H1 (cell line): Measurements from ENCODE around the gene NAMPT. TPM values are rescaled to one million over a fixed set of nuclear protein-coding genes. Genes with fewer than 3 reads are reported as not detected.

Source experiments
- CTCF ChIA-PET: fragments of 300-600 bp; sonication (Branson Sonifier 250); formaldehyde crosslinking; loops from one replicate; lab custom pipeline; 2021; ENCODE audit not compliant: partially characterized antibody; lab: Charles Lee
- POLR2A ChIA-PET: fragments of 300-600 bp; sonication (Branson Sonifier 250); formaldehyde crosslinking; loops from one replicate; lab custom pipeline; 2021; ENCODE audit warnings: inconsistent platforms; ENCODE audit not compliant: partially characterized antibody; lab: Charles Lee
- DNase-seq, 2 experiments: peaks; one replicate each; pipeline versions ENCODE4 v3.0.0 to v3.0.0-alpha.2; 2010 to 2022; ENCODE audit warnings: low spot score in 2 of 2, low read depth in 1 of 2, mixed read lengths in 1 of 2
- FAIRE-seq: peaks from 2 replicates; lab custom pipeline; 2011; peaks lifted over from hg19 to GRCh38; lab: Jason Lieb, UNC
- H2AFZ ChIP-seq: 2 replicates; pipeline ENCODE4 v1.8.1; 2012; ENCODE audit warnings: low read length, inconsistent platforms
- H2AK5ac ChIP-seq: 2 replicates; pipeline ENCODE4 v1.6.1; 2013; ENCODE audit warnings: low read depth, low read length
- H2BK120ac ChIP-seq: replicated peaks from 2 replicates; pipeline ENCODE3; 2013; ENCODE audit warnings: low read depth, low read length, inconsistent platforms
- H2BK12ac ChIP-seq: 2 replicates; pipeline ENCODE4 v1.6.1; 2013; ENCODE audit warnings: low read depth, low read length
- H2BK15ac ChIP-seq: 2 replicates; pipeline ENCODE4 v1.6.1; 2013; ENCODE audit warnings: low read length
- H2BK20ac ChIP-seq: 2 replicates; pipeline ENCODE4 v1.6.1; 2013; ENCODE audit warnings: low read length
- H2BK5ac ChIP-seq: 2 replicates; pipeline ENCODE4 v1.6.1; 2013; ENCODE audit warnings: low read depth, low read length
- H3K14ac ChIP-seq: 2 replicates; pipeline ENCODE4 v1.6.1; 2013; ENCODE audit warnings: inconsistent platforms; ENCODE audit not compliant: insufficient read length
- H3K18ac ChIP-seq: 2 replicates; pipeline ENCODE4 v1.6.1; 2013; ENCODE audit warnings: low read length; ENCODE audit errors: extremely low read depth
- H3K23ac ChIP-seq: 2 replicates; pipeline ENCODE4 v1.6.1; 2013; ENCODE audit warnings: inconsistent platforms; ENCODE audit not compliant: insufficient read length
- H3K23me2 ChIP-seq: 2 replicates; pipeline ENCODE4 v1.6.1; 2013; ENCODE audit warnings: low read depth, low read length
- H3K27ac ChIP-seq: 2 replicates; pipeline ENCODE4 v1.6.1; 2011; ENCODE audit warnings: low read depth, low read length, inconsistent platforms
- H3K27me3 ChIP-seq, 4 experiments: replicated peaks in 1 of 4; 1 replicate in 1 of 4; 2 replicates in 3 of 4; pipeline versions ENCODE4 v1.6.1 to v1.8.1; 2011 to 2013; ENCODE audit warnings: low read length in 3 of 4, mild to moderate bottlenecking in 3 of 4, inconsistent platforms in 2 of 4, mixed read lengths in 2 of 4, moderate library complexity in 1 of 4; ENCODE audit not compliant: control insufficient read depth in 3 of 4, insufficient read depth in 3 of 4; ENCODE audit errors: extremely low read depth in 1 of 4
- H3K36me3 ChIP-seq, 4 experiments: 2 replicates each; pipeline versions ENCODE4 v1.6.1 to v1.8.1; 2011 to 2013; ENCODE audit warnings: mild to moderate bottlenecking in 4 of 4, low read length in 3 of 4, moderate library complexity in 2 of 4, control low read depth in 1 of 4, inconsistent platforms in 1 of 4; ENCODE audit not compliant: insufficient read depth in 4 of 4, control insufficient read depth in 2 of 4
- H3K4ac ChIP-seq: replicated peaks from 2 replicates; pipeline ENCODE3; 2013; ENCODE audit warnings: low read length, low read depth, mixed read lengths, inconsistent platforms; ENCODE audit not compliant: insufficient read length
- H3K4me1 ChIP-seq, 4 experiments: replicated peaks in 1 of 4; 1 replicate in 1 of 4; 2 replicates in 3 of 4; pipeline versions ENCODE4 v1.6.1 to v1.8.1; 2011 to 2013; ENCODE audit warnings: low read length in 3 of 4, inconsistent platforms in 2 of 4, mixed read lengths in 1 of 4; ENCODE audit not compliant: insufficient read depth in 4 of 4, control insufficient read depth in 3 of 4
- H3K4me2 ChIP-seq, 2 experiments: 2 replicates each; pipeline versions ENCODE4 v1.6.1 to v1.8.1; 2011 to 2013; ENCODE audit warnings: low read depth in 2 of 2, low read length in 2 of 2, control low read depth in 1 of 2, inconsistent platforms in 1 of 2, mild to moderate bottlenecking in 1 of 2; ENCODE audit not compliant: insufficient read depth in 1 of 2
- H3K4me3 ChIP-seq, 4 experiments: fragments of 200-600, 300-600 bp in 1 of 4; sonication (generic), shearing (Covaris generic), sonication (Bioruptor Twin) in 1 of 4; 2 replicates each; pipeline versions ENCODE4 v1.5.1 to v1.8.1; 2011 to 2016; ENCODE audit warnings: low read length in 4 of 4, low read depth in 3 of 4, control low read depth in 2 of 4, inconsistent platforms in 2 of 4, mild to moderate bottlenecking in 2 of 4, mixed read lengths in 1 of 4, moderate library complexity in 1 of 4; ENCODE audit not compliant: insufficient read depth in 2 of 4; ENCODE audit errors: extremely low read depth in 1 of 4
- H3K56ac ChIP-seq: replicated peaks from 2 replicates; pipeline ENCODE3; 2013; ENCODE audit warnings: low read depth, mild to moderate bottlenecking, mixed read lengths, low read length, inconsistent platforms; ENCODE audit not compliant: insufficient read length
- H3K79me1 ChIP-seq: 2 replicates; pipeline ENCODE4 v1.6.1; 2013; ENCODE audit warnings: low read depth, low read length, control low read depth
- H3K79me2 ChIP-seq, 2 experiments: 2 replicates each; pipeline versions ENCODE4 v1.6.1 to v1.8.1; 2012 to 2013; ENCODE audit warnings: low read length in 2 of 2, mild to moderate bottlenecking in 2 of 2, inconsistent platforms in 1 of 2; ENCODE audit not compliant: insufficient read depth in 2 of 2, control insufficient read depth in 1 of 2
- H3K9ac ChIP-seq, 4 experiments: replicated peaks in 1 of 4; 1 replicate in 1 of 4; 2 replicates in 3 of 4; pipeline versions ENCODE4 v1.6.1 to v1.8.1; 2011 to 2013; ENCODE audit warnings: low read depth in 3 of 4, low read length in 3 of 4, control low read depth in 2 of 4, mild to moderate bottlenecking in 2 of 4, moderate library complexity in 2 of 4, inconsistent platforms in 1 of 4; ENCODE audit errors: extremely low read depth in 1 of 4
- H3K9me3 ChIP-seq, 2 experiments: 2 replicates each; pipeline versions ENCODE4 v1.6.1 to v1.8.1; 2012 to 2013; ENCODE audit warnings: mild to moderate bottlenecking in 2 of 2, moderate library complexity in 2 of 2, control low read depth in 1 of 2, inconsistent platforms in 1 of 2, low read depth in 1 of 2, low read length in 1 of 2, mixed read lengths in 1 of 2; ENCODE audit not compliant: insufficient read depth in 2 of 2
- H4K20me1 ChIP-seq, 2 experiments: replicated peaks in 1 of 2; 2 replicates each; pipeline versions ENCODE3 to v1.8.1; 2011 to 2013; ENCODE audit warnings: inconsistent platforms in 2 of 2, low read length in 2 of 2, mild to moderate bottlenecking in 1 of 2; ENCODE audit not compliant: insufficient read depth in 2 of 2, control insufficient read depth in 1 of 2
- H4K5ac ChIP-seq: 2 replicates; pipeline ENCODE4 v1.6.1; 2013; ENCODE audit warnings: low read length, low read depth, mixed read lengths, inconsistent platforms; ENCODE audit not compliant: insufficient read length
- H4K8ac ChIP-seq: 2 replicates; pipeline ENCODE4 v1.8.0; 2013; ENCODE audit warnings: mild to moderate bottlenecking, moderate library complexity, low read length, inconsistent platforms; ENCODE audit not compliant: insufficient read depth; ENCODE audit errors: extremely low read depth
- H4K91ac ChIP-seq: replicated peaks from 2 replicates; pipeline ENCODE3; 2013; ENCODE audit warnings: low read length, mixed read lengths, inconsistent platforms; ENCODE audit not compliant: insufficient read length
- BRCA1 ChIP-seq: IDR thresholded peaks from 2 replicates; pipeline ENCODE4 v1.6.1; 2012; ENCODE audit warnings: low read depth, low read length, improper control_type of control experiment
- CREB1 ChIP-seq: IDR thresholded peaks from 2 replicates; pipeline ENCODE4 v1.6.1; 2012; ENCODE audit warnings: inconsistent platforms
- EP300 ChIP-seq, 2 experiments: IDR thresholded peaks; 1 replicate in 1 of 2; 2 replicates in 1 of 2; pipeline ENCODE4 v1.6.1; 2011 to 2012; ENCODE audit warnings: low read depth in 2 of 2, low read length in 2 of 2, mild to moderate bottlenecking in 2 of 2, borderline replicate concordance in 1 of 2, inconsistent platforms in 1 of 2, moderate library complexity in 1 of 2
- EZH2 ChIP-seq: fragments of 200-600 bp; sonication (generic); IDR thresholded peaks from 2 replicates; pipeline ENCODE4 v1.7.1; 2012; ENCODE audit warnings: low read depth, mild to moderate bottlenecking, moderate library complexity, low read length, inconsistent platforms; ENCODE audit not compliant: severe bottlenecking
- POLR2A ChIP-seq, 2 experiments: IDR thresholded peaks; 1 replicate in 1 of 2; 2 replicates in 1 of 2; pipeline ENCODE4 v1.6.1; 2011; ENCODE audit warnings: low read depth in 2 of 2, low read length in 2 of 2, mild to moderate bottlenecking in 2 of 2; ENCODE audit errors: control extremely low read depth in 1 of 2
- POU5F1 ChIP-seq: IDR thresholded peaks from 2 replicates; pipeline ENCODE4 v1.6.1; 2011; ENCODE audit warnings: low read depth, mild to moderate bottlenecking, low read length, moderate library complexity
- SRF ChIP-seq: IDR thresholded peaks from 2 replicates; pipeline ENCODE4 v1.6.1; 2011; ENCODE audit warnings: mild to moderate bottlenecking, low read depth, low read length, moderate library complexity
- TAF7 ChIP-seq: optimal IDR thresholded peaks from 2 replicates; pipeline ENCODE3; 2011; ENCODE audit warnings: low read depth, mild to moderate bottlenecking, inconsistent platforms, low read length, moderate library complexity, borderline replicate concordance
- TBP ChIP-seq: IDR thresholded peaks from 2 replicates; pipeline ENCODE4 v1.6.1; 2011; ENCODE audit warnings: low read depth, low read length, improper control_type of control experiment
- ZNF274 ChIP-seq: IDR thresholded peaks from 2 replicates; pipeline ENCODE4 v1.7.0; 2012; ENCODE audit warnings: low read length, borderline replicate concordance; ENCODE audit errors: extremely low read depth
- polyA plus RNA-seq, 7 experiments: library from polyadenylated mRNA; depleted of rRNA in 3 of 7; stranded (reverse) in 5 of 7; unstranded in 2 of 7; fragments of >200 nt in 5 of 7; fragments of 200-250 nt in 2 of 7; gene quantifications; 1 replicate in 5 of 7; 2 replicates in 1 of 7; 4 replicates in 1 of 7; pipeline versions ENCODE4 v1.2.1 to v1.2.3, GENCODE V29; 2011 to 2013; ENCODE audit warnings: missing spikeins in 2 of 7, mixed read lengths in 2 of 7
- total RNA-seq: library from RNA; stranded (reverse); fragmentation: NEBNext Ultra II Directional; extraction: Animal tissue kit (Norgen Biotek cat#: 25700); gene quantifications from 2 replicates; pipeline ENCODE4 v1.2.1, GENCODE V29; 2021
- TF ChIP-seq, protein P1 (sequence below): IDR thresholded peaks from 2 replicates; pipeline ENCODE4 v1.6.1; 2012; ENCODE audit warnings: inconsistent platforms
- TF ChIP-seq, protein P2 (sequence below): IDR thresholded peaks from 2 replicates; pipeline ENCODE4 v1.6.1; 2011; ENCODE audit warnings: low read depth, mild to moderate bottlenecking, low read length; ENCODE audit not compliant: insufficient read depth
- TF ChIP-seq, protein P3 (sequence below): IDR thresholded peaks from 2 replicates; pipeline ENCODE4 v1.6.1; 2012; ENCODE audit warnings: low read length, inconsistent platforms

The NAMPT gene
- total and polyA plus RNA-seq, 2 of the 8 experiments (the other 6 are each of a cell fraction or from before 2014, with no cell fraction given), result 15.4 to 95.9 TPM

DNA sequence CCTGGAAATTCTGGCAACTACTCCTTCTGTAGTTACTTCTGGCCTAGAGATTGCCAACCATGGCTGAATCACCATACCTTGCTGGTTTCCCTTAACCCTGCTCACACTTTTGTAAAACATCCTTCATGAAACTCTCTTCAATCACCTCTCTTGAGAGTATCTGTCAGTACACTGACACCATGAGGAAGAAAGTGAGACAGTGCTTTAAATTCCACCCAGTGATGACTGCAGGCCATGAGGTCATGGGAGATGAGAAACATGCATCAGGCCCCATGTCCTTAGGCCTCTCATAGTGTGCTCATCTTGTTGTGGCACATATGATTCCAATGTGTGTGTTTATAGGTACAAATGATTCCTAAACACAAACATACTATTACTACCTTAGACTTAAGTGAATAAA lies 24.6 kb upstream of the NAMPT start:
- Histone ChIP-seq H4K5ac (no peak overlapping the region), H3K79me2 (no peaks in the 10 kb centered on the region), H2AFZ (no peak overlapping the region), H3K18ac (no peak overlapping the region), H2AK5ac (no peak overlapping the region), H3K14ac (no peak overlapping the region), H3K4me3 (no peak overlapping the region), H3K4ac (no peak overlapping the region), H2BK5ac (no peak overlapping the region), H3K27me3 (no peaks in the 10 kb centered on the region), H3K23ac (no peak overlapping the region), H2BK120ac (no peak overlapping the region), H2BK12ac (no peak overlapping the region), H3K56ac (no peak overlapping the region), H2BK20ac (no peak overlapping the region), H3K9ac (no peak overlapping the region), H4K8ac (no peak overlapping the region), H3K36me3 (no peaks in the 10 kb centered on the region), H3K79me1 (no peaks in the 10 kb centered on the region)
- no peak for FAIRE-seq
- POLR2A ChIA-PET, result no interaction called here
- TF ChIP-seq POLR2A (IDR thresholded peaks at IDR 0.05; ENCODE audit: control extremely low read depth in 1 of 2, low read depth in 2 of 2, low read length in 2 of 2), result no peak
- TF ChIP-seq, protein P1, sequence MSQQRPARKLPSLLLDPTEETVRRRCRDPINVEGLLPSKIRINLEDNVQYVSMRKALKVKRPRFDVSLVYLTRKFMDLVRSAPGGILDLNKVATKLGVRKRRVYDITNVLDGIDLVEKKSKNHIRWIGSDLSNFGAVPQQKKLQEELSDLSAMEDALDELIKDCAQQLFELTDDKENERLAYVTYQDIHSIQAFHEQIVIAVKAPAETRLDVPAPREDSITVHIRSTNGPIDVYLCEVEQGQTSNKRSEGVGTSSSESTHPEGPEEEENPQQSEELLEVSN, result no peak
- no peak for TF ChIP-seq TAF7
- no peak for TF ChIP-seq POU5F1
- TF ChIP-seq, protein P2, sequence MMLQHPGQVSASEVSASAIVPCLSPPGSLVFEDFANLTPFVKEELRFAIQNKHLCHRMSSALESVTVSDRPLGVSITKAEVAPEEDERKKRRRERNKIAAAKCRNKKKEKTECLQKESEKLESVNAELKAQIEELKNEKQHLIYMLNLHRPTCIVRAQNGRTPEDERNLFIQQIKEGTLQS, result no peak
- TF ChIP-seq EZH2, result no peak
- no peak for TF ChIP-seq EP300 (IDR thresholded peaks at IDR 0.05; ENCODE audit: borderline replicate concordance in 1 of 2, low read depth in 2 of 2, low read length in 2 of 2)
- no peak for TF ChIP-seq SRF
- TF ChIP-seq TBP, result no peak
- TF ChIP-seq, protein P3, sequence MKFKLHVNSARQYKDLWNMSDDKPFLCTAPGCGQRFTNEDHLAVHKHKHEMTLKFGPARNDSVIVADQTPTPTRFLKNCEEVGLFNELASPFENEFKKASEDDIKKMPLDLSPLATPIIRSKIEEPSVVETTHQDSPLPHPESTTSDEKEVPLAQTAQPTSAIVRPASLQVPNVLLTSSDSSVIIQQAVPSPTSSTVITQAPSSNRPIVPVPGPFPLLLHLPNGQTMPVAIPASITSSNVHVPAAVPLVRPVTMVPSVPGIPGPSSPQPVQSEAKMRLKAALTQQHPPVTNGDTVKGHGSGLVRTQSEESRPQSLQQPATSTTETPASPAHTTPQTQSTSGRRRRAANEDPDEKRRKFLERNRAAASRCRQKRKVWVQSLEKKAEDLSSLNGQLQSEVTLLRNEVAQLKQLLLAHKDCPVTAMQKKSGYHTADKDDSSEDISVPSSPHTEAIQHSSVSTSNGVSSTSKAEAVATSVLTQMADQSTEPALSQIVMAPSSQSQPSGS, result no peak
- TF ChIP-seq ZNF274, result no peak
- no peak for TF ChIP-seq BRCA1
- TF ChIP-seq CREB1, result no peak
- TF ChIP-seq, all 59 proteins: peak for 0
- Histone ChIP-seq H4K20me1 (no peaks in the 10 kb centered on the region), H3K23me2 (no peaks in the 10 kb centered on the region), H3K27ac (no peak overlapping the region), H4K91ac (no peak overlapping the region), H3K4me1 (0 out of 7 replicates have a peak, but pooled peaks cover 0 to 4% (median 0%) of the 10 kb centered on the region in 4 experiments), H3K9me3 (no peaks in the 10 kb centered on the region), H2BK15ac (no peak overlapping the region), H3K4me2 (no peak overlapping the region)
- CTCF ChIA-PET, result no interaction called here
- DNase-seq, result no peak
